Tibial nerve (tissue), 4 donors: ENCODE data around the gene RGS3. TPM values are rescaled to one million over a fixed set of nuclear protein-coding genes. Genes with fewer than 3 reads are reported as not detected.

Experiments
- DNase-seq, 2 donors: peaks; one replicate each; pipeline ENCODE4 v3.0.0-alpha.2; 2019; ENCODE audit warnings: low spot score in 2 of 2
- H3K27ac ChIP-seq, 4 donors: fragments of 200-600 bp; sonication (generic) in 3 of 4; one replicate each; pipeline ENCODE4 v1.5.1; 2017 to 2019; ENCODE audit warnings: mild to moderate bottlenecking in 1 of 4
- H3K27me3 ChIP-seq, 2 donors: fragments of 200-600 bp; sonication (generic) in 1 of 2; one replicate each; pipeline versions ENCODE4 v1.5.1 to v1.6.0; 2017 to 2019
- H3K36me3 ChIP-seq, 3 donors: fragments of 200-600 bp; sonication (generic); one replicate each; pipeline ENCODE4 v1.5.1; 2018 to 2019
- H3K4me1 ChIP-seq, 4 donors: fragments of 200-600 bp; sonication (generic) in 3 of 4; one replicate each; pipeline ENCODE4 v1.5.1; 2017 to 2019
- H3K4me3 ChIP-seq, 4 donors: fragments of 200-600 bp; sonication (generic) in 3 of 4; one replicate each; pipeline ENCODE4 v1.5.1; 2017 to 2019; ENCODE audit warnings: mild to moderate bottlenecking in 1 of 4, moderate library complexity in 1 of 4
- H3K9me3 ChIP-seq, 4 donors: fragments of 200-600 bp; sonication (generic) in 3 of 4; one replicate each; pipeline ENCODE4 v1.5.1; 2017 to 2019
- CTCF ChIP-seq, 5 experiments: fragments of 200-600 bp in 3 of 5; fragments of 450-650 bp in 2 of 5; sonication (generic) in 3 of 5; IDR thresholded peaks; one replicate each; pipeline ENCODE4 v1.5.1; 2016 to 2019; ENCODE audit warnings: antibody characterized with exemption in 5 of 5, mild to moderate bottlenecking in 3 of 5, moderate library complexity in 2 of 5
- EP300 ChIP-seq, 2 donors: sonication (generic); formaldehyde crosslinking; IDR thresholded peaks; one replicate each; pipeline ENCODE4 v1.6.1; 2017; ENCODE audit warnings: antibody characterized with exemption in 2 of 2, mild to moderate bottlenecking in 1 of 2
- POLR2A ChIP-seq, 2 donors: fragments of 450-650 bp; IDR thresholded peaks; one replicate each; pipeline ENCODE4 v1.6.1; 2017; ENCODE audit warnings: antibody characterized with exemption in 2 of 2, mild to moderate bottlenecking in 2 of 2, moderate library complexity in 2 of 2
- WGBS, 2 donors: methylation state at CpG; one replicate each; pipeline ENCODE4 v1.1.5; 2018; 5-methylcytosine and 5-hydroxymethylcytosine counted together
- total RNA-seq, 4 donors: library from RNA; depleted of rRNA; stranded (reverse); fragments of >200 nt; gene quantifications; one replicate each; pipeline ENCODE4 v1.1.0, GENCODE V29; 2016

The RGS3 gene
- total RNA-seq, 4 donors from 2014 or later = 18.0 to 45.9 (median 35.2) TPM

- no peak for TF ChIP-seq POLR2A (IDR thresholded peaks at IDR 0.05)
- no peak for TF ChIP-seq CTCF (IDR thresholded peaks at IDR 0.05)
- no peak for TF ChIP-seq EP300 (IDR thresholded peaks at IDR 0.05)
- Histone ChIP-seq H3K4me3 (no peak overlapping the region), H3K27me3 (no peaks in the 10 kb centered on the region), H3K9me3 (no peaks in the 10 kb centered on the region), H3K4me1 (no peaks in the 10 kb centered on the region), H3K27ac (no peak overlapping the region), H3K36me3 (no peaks in the 10 kb centered on the region)
- 85 to 86% methylated on average over 8 of the region's 8 CpGs for WGBS, 2 donors
- DNase-seq = no peak
Observed at GRCh38 chr9:113474360-113475028, 11.0 kb downstream of the RGS3 start.

- Histone ChIP-seq H3K27ac (no peak overlapping the region), H3K36me3 (no peaks in the 10 kb centered on the region), H3K4me3 (no peak overlapping the region), H3K4me1 (no peaks in the 10 kb centered on the region), H3K27me3 (no peaks in the 10 kb centered on the region), H3K9me3 (no peaks in the 10 kb centered on the region)
- WGBS, 2 donors = 88 to 93% methylated on average over 2 of the region's 2 CpGs
- DNase-seq = no peak
- TF ChIP-seq CTCF (IDR thresholded peaks at IDR 0.05) (no peak), POLR2A (IDR thresholded peaks at IDR 0.05) (no peak)
Observed at GRCh38 chr9:113475031-113475430, 11.5 kb downstream of the RGS3 start.

DNA sequence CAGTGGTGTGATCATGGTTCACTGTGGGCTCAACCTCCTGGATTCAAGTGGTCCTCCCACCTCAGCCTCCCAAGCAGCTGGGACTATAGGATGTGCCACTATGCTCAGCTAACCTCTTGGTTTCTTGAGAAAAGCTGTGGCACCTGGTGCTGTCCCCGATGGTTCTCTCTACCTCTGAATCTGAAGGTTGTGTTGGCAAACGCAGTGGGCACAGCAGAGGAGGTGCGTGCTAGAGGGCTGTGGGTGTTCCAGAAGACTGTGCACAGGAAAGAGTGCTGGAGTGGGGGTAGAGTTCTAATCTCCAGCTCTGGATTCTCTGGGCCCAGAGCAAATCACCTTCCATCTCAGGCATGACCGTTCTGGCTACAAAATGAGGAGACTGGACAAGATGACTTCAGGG, 12.5 kb downstream of the RGS3 start:
- DNase-seq = no peak
- no peak overlapping the region for H3K4me3 ChIP-seq
- H3K4me1 ChIP-seq = no peaks in the 10 kb centered on the region
- H3K36me3 ChIP-seq = no peaks in the 10 kb centered on the region
- 98 to 100% methylated on average over 4 of the region's 4 CpGs for WGBS, 2 donors
- TF ChIP-seq EP300 (IDR thresholded peaks at IDR 0.05) = no peak
- TF ChIP-seq POLR2A (IDR thresholded peaks at IDR 0.05) = no peak
- no peak for TF ChIP-seq CTCF (IDR thresholded peaks at IDR 0.05)
- no peaks in the 10 kb centered on the region for H3K27me3 ChIP-seq
- no peak overlapping the region for H3K27ac ChIP-seq
- no peaks in the 10 kb centered on the region for H3K9me3 ChIP-seq

GRCh38 chr9:113476511-113476916, 13.0 kb downstream of the RGS3 start:
- no peak for DNase-seq
- no peaks in the 10 kb centered on the region for H3K9me3 ChIP-seq
- no peaks in the 10 kb centered on the region for H3K4me1 ChIP-seq
- H3K27me3 ChIP-seq = no peaks in the 10 kb centered on the region
- no peak overlapping the region for H3K4me3 ChIP-seq
- TF ChIP-seq CTCF (IDR thresholded peaks at IDR 0.05) (no peak), EP300 (IDR thresholded peaks at IDR 0.05) (no peak), POLR2A (IDR thresholded peaks at IDR 0.05) (no peak)
- H3K36me3 ChIP-seq = no peaks in the 10 kb centered on the region
- no peak overlapping the region for H3K27ac ChIP-seq
- WGBS, 2 donors = 78 to 100% methylated on average over 3 to 4 of the region's 4 CpGs

DNA sequence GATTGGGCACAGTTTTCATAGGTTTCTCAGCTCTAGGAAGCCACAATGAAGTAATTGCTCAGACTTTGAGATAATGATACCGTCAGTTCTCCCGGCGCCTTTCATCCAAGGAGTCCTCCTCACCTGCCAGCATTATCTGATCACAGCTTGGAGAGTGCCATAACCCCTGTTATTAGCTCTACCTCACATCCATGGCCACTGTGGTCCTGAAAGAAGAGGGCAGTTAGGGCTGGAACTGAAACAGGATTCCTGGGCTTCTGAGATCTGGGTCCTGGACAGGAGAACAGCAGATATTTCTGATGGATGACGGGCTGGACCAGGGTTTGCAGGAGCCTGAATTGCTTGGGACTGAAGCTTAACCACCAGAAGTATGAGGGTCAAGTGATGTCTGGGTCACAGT, 13.5 kb downstream of the RGS3 start:
- Histone ChIP-seq H3K4me1 (no peaks in the 10 kb centered on the region), H3K27me3 (no peaks in the 10 kb centered on the region), H3K27ac (no peak overlapping the region), H3K9me3 (no peaks in the 10 kb centered on the region), H3K36me3 (no peaks in the 10 kb centered on the region), H3K4me3 (no peak overlapping the region)
- TF ChIP-seq CTCF (IDR thresholded peaks at IDR 0.05) (no peak), POLR2A (IDR thresholded peaks at IDR 0.05) (no peak), EP300 (IDR thresholded peaks at IDR 0.05) (no peak)
- 90 to 98% methylated on average over 4 of the region's 4 CpGs for WGBS, 2 donors
- DNase-seq = no peak
